Left ventricle myocardium inferior (tissue), 1 donor: ENCODE measurements around the gene C1QTNF1. TPM values are rescaled to one million over a fixed set of nuclear protein-coding genes. Genes with fewer than 3 reads are reported as not detected.

ENCODE experiments used
- DNase-seq: peaks from one replicate; pipeline ENCODE4 v3.0.0-alpha.2; 2020
- H3K27ac ChIP-seq: fragments of 200-600 bp; replicated peaks from 2 replicates; pipeline ENCODE4 v1.8.0; 2021
- H3K27me3 ChIP-seq: fragments of 200-600 bp; 2 replicates; pipeline ENCODE4 v1.8.0; 2021; ENCODE audit warnings: low read depth
- H3K36me3 ChIP-seq: fragments of 200-600 bp; 2 replicates; pipeline ENCODE4 v1.8.0; 2021
- H3K4me1 ChIP-seq: fragments of 200-600 bp; 2 replicates; pipeline ENCODE4 v1.8.0; 2021
- H3K4me3 ChIP-seq: fragments of 200-600 bp; 2 replicates; pipeline ENCODE4 v1.8.0; 2021; ENCODE audit warnings: mild to moderate bottlenecking, moderate library complexity
- H3K9me3 ChIP-seq: fragments of 200-600 bp; replicated peaks from 2 replicates; pipeline ENCODE4 v1.8.0; 2021
- CTCF ChIP-seq: fragments of 200-600 bp; IDR thresholded peaks from 2 replicates; pipeline ENCODE4 v1.8.0; 2021; ENCODE audit warnings: antibody characterized with exemption, mild to moderate bottlenecking, borderline replicate concordance
- intact Hi-C: fragments of 100-400 bp; cut with micrococcal nuclease; formaldehyde crosslinking; loops from one replicate; pipeline ENCODE4 v1.11.0; 2022
- total RNA-seq: library from RNA; stranded (reverse); fragmentation: NEBNext Ultra II Directional; extraction: Animal tissue kit (Norgen Biotek cat#: 25700); gene quantifications from one replicate; pipeline ENCODE4 v1.2.1, GENCODE V29; 2021
- donor health status: DM: no; HTN: yes; CAD: no; lungs with severe emphysema.

The C1QTNF1 gene
- total RNA-seq, 1 donor from 2014 or later: 146 TPM

- intact Hi-C loops: no loop called here
- peak; percentile 64 for DNase-seq
- Histone ChIP-seq H3K4me3 (peak overlapping the region; percentile 66), H3K4me1 (peaks cover 72% of the 10 kb centered on the region), H3K27ac (peak overlapping the region; percentile 85), H3K27me3 (no peaks in the 10 kb centered on the region), H3K36me3 (peaks cover 10% of the 10 kb centered on the region), H3K9me3 (no peaks in the 10 kb centered on the region)
- TF ChIP-seq CTCF: peak; percentile 48
These were observed 45.7 kb upstream of the C1QTNF1 start for GRCh38 chr17:78977997-78978973.

GRCh38 chr17:78979780-78980623, 44.0 kb upstream of the C1QTNF1 start, which contains the start of gene LGALS3BP:
Gene LGALS3BP (minus strand): TSS chr17:78979923. CDS start chr17:78977191, 2,732 bp downstream.
- no peaks in the 10 kb centered on the region for H3K9me3 ChIP-seq
- TF ChIP-seq CTCF: no peak
- peak within 1 kb of the TSS; percentile 85 for H3K27ac ChIP-seq
- peaks cover 55% of the 10 kb centered on the region for H3K4me1 ChIP-seq
- intact Hi-C loops: no loop called here
- H3K36me3 ChIP-seq: no peaks in the 10 kb centered on the region
- peak; percentile 77 for DNase-seq
- H3K4me3 ChIP-seq: peak within 1 kb of the TSS; percentile 66
- H3K27me3 ChIP-seq: no peaks in the 10 kb centered on the region

- Histone ChIP-seq H3K4me3 (no peak overlapping the region), H3K27ac (peak overlapping the region; percentile 85), H3K9me3 (no peaks in the 10 kb centered on the region), H3K4me1 (peaks cover 50% of the 10 kb centered on the region), H3K36me3 (no peaks in the 10 kb centered on the region), H3K27me3 (no peaks in the 10 kb centered on the region)
- intact Hi-C loops: no loop called here
- TF ChIP-seq CTCF: no peak
- no peak for DNase-seq
These were observed 43.4 kb upstream of the C1QTNF1 start for GRCh38 chr17:78980624-78980972.

GRCh38 chr17:78981010-78981888, 42.7 kb upstream of the C1QTNF1 start:
- DNase-seq: no peak
- Histone ChIP-seq H3K27me3 (no peaks in the 10 kb centered on the region), H3K9me3 (no peaks in the 10 kb centered on the region), H3K4me3 (no peak overlapping the region), H3K27ac (no peak overlapping the region), H3K4me1 (peaks cover 50% of the 10 kb centered on the region), H3K36me3 (no peaks in the 10 kb centered on the region)
- intact Hi-C loops: no loop called here
- no peak for TF ChIP-seq CTCF

- intact Hi-C loops: no loop called here
- Histone ChIP-seq H3K4me3 (no peak overlapping the region), H3K4me1 (peaks cover 40% of the 10 kb centered on the region), H3K36me3 (peaks cover 6% of the 10 kb centered on the region), H3K27ac (peak overlapping the region; percentile 90), H3K27me3 (no peaks in the 10 kb centered on the region), H3K9me3 (no peaks in the 10 kb centered on the region)
- no peak for TF ChIP-seq CTCF
- DNase-seq: no peak
These were observed 38.6 kb upstream of the C1QTNF1 start for GRCh38 chr17:78985395-78985794.
